HCT116 (cell line): ENCODE data around the gene PGPEP1. TPM values are rescaled to one million over a fixed set of nuclear protein-coding genes. Genes with fewer than 3 reads are reported as not detected.

Experiments
- ATAC-seq: fragments of 200-7000 bp; cut with Tn5 transposase; 2 replicates; pipeline ENCODE4 v1.9.1; 2020; ENCODE audit warnings: mild to moderate bottlenecking, moderate library complexity
- BruUV-seq: library from RNA; stranded (reverse); fragments of 400-500 nt; replicated peaks from 2 replicates; lab custom pipeline; 2021; lab: Mats Ljungman, UMichigan
- CTCF ChIA-PET: fragments of 300-600 bp; sonication (Branson Sonifier 250); formaldehyde crosslinking; loops from one replicate; lab custom pipeline; 2021; ENCODE audit warnings: antibody characterized with exemption; lab: Charles Lee
- POLR2A ChIA-PET: fragments of 300-600, 350-600 bp; sonication (Branson Sonifier 250); formaldehyde crosslinking; loops from one replicate; lab custom pipeline; 2021; ENCODE audit warnings: antibody characterized with exemption; lab: Charles Lee
- RAD21 ChIA-PET, 2 experiments: fragments of 300-600 bp; sonication (Branson Sonifier 250); formaldehyde crosslinking; loops; one replicate each; lab custom pipeline; 2023; ENCODE audit warnings: low total read pairs in 2 of 2; ENCODE audit not compliant: uncharacterized antibody in 2 of 2, unreplicated experiment in 2 of 2, low non-redundant PET in 1 of 2; lab: Charles Lee
- DNase-seq: peaks from one replicate; pipeline ENCODE4 v3.0.0-alpha.2; 2010; ENCODE audit warnings: low read depth, low spot score
- H2AFZ ChIP-seq: fragments of 200-600 bp; shearing (Covaris generic), sonication (generic); 2 replicates; pipeline ENCODE4 v1.6.1; 2017; ENCODE audit warnings: low read depth, mixed run types, mixed read lengths, antibody characterized with exemption, low read length; ENCODE audit not compliant: poor library complexity, severe bottlenecking
- H3K27ac ChIP-seq: 2 replicates; pipeline ENCODE4 v1.5.1; 2012; ENCODE audit warnings: low read depth, low read length
- H3K27me3 ChIP-seq: fragments of 200-600 bp; sonication (generic); 2 replicates; pipeline ENCODE4 v1.6.1; 2016; ENCODE audit warnings: mixed run types, low read length, mixed read lengths; ENCODE audit not compliant: insufficient read depth
- H3K36me3 ChIP-seq, 2 experiments: fragments of 200-500 bp in 1 of 2; fragments of 200-600 bp in 1 of 2; sonication (Bioruptor generic) in 1 of 2; sonication (generic) in 1 of 2; 2 replicates each; pipeline versions ENCODE4 v1.5.1 to v1.6.1; 2014 to 2016; ENCODE audit warnings: low read length in 2 of 2, inconsistent platforms in 1 of 2, mixed read lengths in 1 of 2, mixed run types in 1 of 2; ENCODE audit not compliant: insufficient read depth in 2 of 2, control insufficient read depth in 1 of 2
- H3K4me1 ChIP-seq, 2 experiments: fragments of 200-600 bp in 1 of 2; sonication (generic) in 1 of 2; 2 replicates each; pipeline versions ENCODE4 v1.5.1 to v1.6.1; 2012 to 2017; ENCODE audit warnings: low read length in 2 of 2, inconsistent platforms in 1 of 2, mild to moderate bottlenecking in 1 of 2, mixed read lengths in 1 of 2, mixed run types in 1 of 2, moderate library complexity in 1 of 2; ENCODE audit not compliant: insufficient read depth in 2 of 2, control insufficient read depth in 1 of 2
- H3K4me2 ChIP-seq: fragments of 200-600 bp; sonication (generic); 2 replicates; pipeline ENCODE4 v1.6.1; 2017; ENCODE audit warnings: mixed run types, low read length, mixed read lengths
- H3K4me3 ChIP-seq, 2 experiments: fragments of 200-600 bp in 1 of 2; sonication (generic) in 1 of 2; replicated peaks in 1 of 2; 2 replicates each; pipeline ENCODE4 v1.5.1; 2011 to 2016; ENCODE audit warnings: low read length in 2 of 2, control low read depth in 1 of 2, low read depth in 1 of 2, mild to moderate bottlenecking in 1 of 2, mixed read lengths in 1 of 2, mixed run types in 1 of 2
- H3K79me2 ChIP-seq: fragments of 200-600 bp; sonication (generic); 2 replicates; pipeline ENCODE4 v1.6.1; 2017; ENCODE audit warnings: mild to moderate bottlenecking, mixed run types, low read length, moderate library complexity, mixed read lengths; ENCODE audit not compliant: insufficient read depth
- H3K9ac ChIP-seq: fragments of 200-600 bp; sonication (generic); 2 replicates; pipeline ENCODE4 v1.6.1; 2016; ENCODE audit warnings: low read length, mixed read lengths
- H3K9me2 ChIP-seq: fragments of 200-600 bp; sonication (generic), shearing (Covaris generic); 2 replicates; pipeline ENCODE4 v1.6.1; 2017; ENCODE audit warnings: mixed run types, mild to moderate bottlenecking, moderate library complexity; ENCODE audit not compliant: insufficient read depth
- H3K9me3 ChIP-seq, 2 experiments: fragments of 200-500 bp in 1 of 2; fragments of 200-600 bp in 1 of 2; sonication (Bioruptor generic) in 1 of 2; sonication (generic) in 1 of 2; 2 replicates each; pipeline ENCODE4 v1.6.1; 2014 to 2017; ENCODE audit warnings: low read length in 2 of 2, mixed read lengths in 2 of 2, inconsistent platforms in 1 of 2, low read depth in 1 of 2, mild to moderate bottlenecking in 1 of 2, mixed run types in 1 of 2, moderate library complexity in 1 of 2; ENCODE audit not compliant: control insufficient read depth in 1 of 2, insufficient read depth in 1 of 2
- H4K20me1 ChIP-seq: fragments of 200-600 bp; sonication (generic), shearing (Covaris generic); 2 replicates; pipeline ENCODE4 v1.6.1; 2017; ENCODE audit warnings: mixed run types, mild to moderate bottlenecking, moderate library complexity; ENCODE audit not compliant: insufficient read depth
- CEBPB ChIP-seq: IDR thresholded peaks from 2 replicates; pipeline ENCODE4 v1.6.1; 2012; ENCODE audit warnings: low read depth
- EGR1 ChIP-seq: IDR thresholded peaks from 2 replicates; pipeline ENCODE4 v1.6.1; 2012; ENCODE audit warnings: low read depth
- EZH2 ChIP-seq: fragments of 200-600 bp; sonication (generic); IDR thresholded peaks from 2 replicates; pipeline ENCODE4 v1.6.1; 2017; ENCODE audit warnings: antibody characterized with exemption, mixed run types
- EZH2phosphoT487 ChIP-seq: fragments of 200-600 bp; IDR thresholded peaks from 2 replicates; pipeline ENCODE4 v1.6.1; 2018; ENCODE audit warnings: antibody characterized with exemption, borderline replicate concordance
- FOSL1 ChIP-seq: IDR thresholded peaks from 2 replicates; pipeline ENCODE4 v1.6.1; 2012; ENCODE audit warnings: low read depth
- POLR2A ChIP-seq: IDR thresholded peaks from 2 replicates; pipeline ENCODE4 v1.7.0; 2011; ENCODE audit warnings: borderline replicate concordance; ENCODE audit not compliant: insufficient read depth, insufficient read length; ENCODE audit errors: extremely low read depth
- RAD21 ChIP-seq: IDR thresholded peaks from 2 replicates; pipeline ENCODE4 v1.6.1; 2012; ENCODE audit warnings: low read depth, mild to moderate bottlenecking
- SIN3A ChIP-seq: IDR thresholded peaks from 2 replicates; pipeline ENCODE4 v1.6.1; 2012; ENCODE audit warnings: low read depth
- SP1 ChIP-seq: IDR thresholded peaks from 2 replicates; pipeline ENCODE4 v1.6.1; 2012; ENCODE audit warnings: low read depth
- SRF ChIP-seq: IDR thresholded peaks from 2 replicates; pipeline ENCODE4 v1.6.1; 2012; ENCODE audit warnings: low read depth
- TCF7L2 ChIP-seq: IDR thresholded peaks from 2 replicates; pipeline ENCODE4 v1.7.0; 2011; ENCODE audit warnings: borderline replicate concordance, inconsistent platforms; ENCODE audit not compliant: insufficient read depth, insufficient read length; ENCODE audit errors: extremely low read depth
- YY1 ChIP-seq: IDR thresholded peaks from 2 replicates; pipeline ENCODE4 v1.6.1; 2011; ENCODE audit warnings: low read length, low read depth, moderate library complexity, mild to moderate bottlenecking; ENCODE audit not compliant: insufficient replicate concordance; ENCODE audit errors: extremely low read depth
- ZFX ChIP-seq: fragments of 450-650 bp; IDR thresholded peaks from 2 replicates; pipeline ENCODE4 v1.6.1; 2017
- ZNF274 ChIP-seq: fragments of 200-500 bp; sonication (Bioruptor generic); IDR thresholded peaks from 2 replicates; pipeline ENCODE4 v1.6.1; 2014; ENCODE audit warnings: mild to moderate bottlenecking, low read depth, low read length, inconsistent platforms
- intact Hi-C: fragments of 100-400 bp; cut with micrococcal nuclease; formaldehyde crosslinking; loops from 2 replicates; pipeline ENCODE4 v1.10.0; 2022
- total RNA-seq: library from RNA; stranded (reverse); gene quantifications from one replicate; pipeline ENCODE4 v1.2.1, GENCODE V29; 2021; ENCODE audit not compliant: unreplicated experiment
- TF ChIP-seq, protein P1 (sequence below): IDR thresholded peaks from 2 replicates; pipeline ENCODE4 v1.6.1; 2012
- TF ChIP-seq, protein P2 (sequence below): IDR thresholded peaks from 2 replicates; pipeline ENCODE4 v1.6.1; 2012

PGPEP1 gene
- total RNA-seq, 1 experiment from 2014 or later: 30.9 TPM

DNA sequence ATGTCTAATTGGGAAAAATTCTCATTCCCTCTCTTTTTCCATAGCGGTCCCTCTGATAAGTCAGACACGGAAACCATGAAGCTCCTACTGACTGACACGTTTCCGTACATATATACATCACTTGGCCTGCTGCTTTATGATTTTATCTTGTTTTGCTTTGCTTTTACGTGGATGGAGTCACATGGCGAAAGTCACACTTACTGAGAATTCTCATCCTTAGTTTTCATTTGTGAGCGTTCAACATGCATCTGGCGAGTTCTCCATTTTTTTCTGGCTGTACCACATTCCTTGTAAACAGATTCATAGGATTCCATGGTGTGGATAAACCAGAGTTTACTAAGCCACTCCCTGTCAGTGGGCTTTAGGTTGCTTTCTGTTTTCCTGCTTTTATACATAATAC, 21.2 kb downstream of the PGPEP1 start:
- Histone ChIP-seq H3K9ac (no peak overlapping the region), H3K9me3 (no peaks in the 10 kb centered on the region), H3K27ac (peak overlapping the region; percentile 16; the same call in 1 of the 2 replicates), H3K36me3 (peaks cover 0 to 8% of the 10 kb centered on the region in 2 experiments; a peak in 2 of 4 replicates), H4K20me1 (no peaks in the 10 kb centered on the region), H3K27me3 (no peaks in the 10 kb centered on the region), H3K9me2 (no peaks in the 10 kb centered on the region), H3K4me2 (no peak overlapping the region)
- ChIA-PET POLR2A (interaction anchor here (2.3 to 9.1 kb wide), 3 partner anchors 24 to 81 kb away, joined by 11 to 58 read pairs (median 17); partner anchors contain the start of genes GDF15 and JUND), CTCF (no interaction called here), RAD21 (no interaction called here)
- BruUV-seq: no TSS peak
- no peak for DNase-seq
- intact Hi-C loops: no loop called here
- no peak for TF ChIP-seq EGR1
- TF ChIP-seq, all 23 proteins: peak for 0
- Histone ChIP-seq H2AFZ (no peak overlapping the region), H3K4me3 (no peak overlapping the region), H3K79me2 (no peaks in the 10 kb centered on the region), H3K4me1 (peaks cover 49 to 54% of the 10 kb centered on the region in 2 experiments)
- no peak for ATAC-seq

DNA sequence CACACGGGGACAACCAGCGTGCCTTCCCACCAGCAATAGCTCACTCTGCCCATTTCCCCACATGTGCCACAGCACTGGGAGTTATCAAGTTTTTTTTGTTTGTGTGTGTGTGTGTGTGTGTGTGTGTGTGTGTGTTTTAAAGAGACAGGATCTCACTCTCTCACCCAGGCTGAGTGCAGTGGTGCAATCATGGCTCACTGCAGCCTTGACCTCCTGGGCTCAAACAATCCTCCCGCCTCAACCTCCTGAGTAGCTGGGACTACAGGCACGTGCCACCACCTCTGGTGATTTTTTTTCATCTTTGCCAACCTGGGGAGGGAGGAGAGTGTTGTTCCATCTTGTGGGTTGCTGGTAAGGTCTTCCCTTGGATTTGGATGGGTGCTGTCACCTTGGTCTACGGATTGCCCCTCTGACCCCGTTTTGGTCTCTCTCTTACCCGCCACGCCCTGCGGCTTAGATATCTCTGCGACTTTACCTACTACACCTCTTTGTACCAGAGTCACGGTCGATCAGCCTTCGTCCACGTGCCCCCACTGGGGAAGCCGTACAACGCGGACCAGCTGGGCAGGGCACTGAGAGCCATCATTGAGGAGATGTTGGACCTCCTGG, 22.6 kb downstream of the PGPEP1 start:
- intact Hi-C loops: no loop called here
- peak overlapping the region; percentile 2; the same call in 1 of the 2 replicates for H3K4me2 ChIP-seq
- no peak for TF ChIP-seq SP1
- TF ChIP-seq TCF7L2: no peak
- TF ChIP-seq CEBPB: no peak
- no peak for TF ChIP-seq ZNF274
- no peak for TF ChIP-seq SRF
- TF ChIP-seq ZFX: no peak
- TF ChIP-seq, protein P1, sequence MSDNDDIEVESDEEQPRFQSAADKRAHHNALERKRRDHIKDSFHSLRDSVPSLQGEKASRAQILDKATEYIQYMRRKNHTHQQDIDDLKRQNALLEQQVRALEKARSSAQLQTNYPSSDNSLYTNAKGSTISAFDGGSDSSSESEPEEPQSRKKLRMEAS: no peak
- no peak for TF ChIP-seq FOSL1
- TF ChIP-seq YY1: no peak
- no peak for TF ChIP-seq RAD21
- TF ChIP-seq POLR2A: no peak
- TF ChIP-seq EZH2phosphoT487: no peak
- TF ChIP-seq EZH2: no peak
- TF ChIP-seq, protein P2, sequence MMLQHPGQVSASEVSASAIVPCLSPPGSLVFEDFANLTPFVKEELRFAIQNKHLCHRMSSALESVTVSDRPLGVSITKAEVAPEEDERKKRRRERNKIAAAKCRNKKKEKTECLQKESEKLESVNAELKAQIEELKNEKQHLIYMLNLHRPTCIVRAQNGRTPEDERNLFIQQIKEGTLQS: no peak
- TF ChIP-seq SIN3A: no peak
- TF ChIP-seq, all 23 proteins: peak for 0
- ATAC-seq: no peak
- Histone ChIP-seq H3K27me3 (no peaks in the 10 kb centered on the region), H4K20me1 (no peaks in the 10 kb centered on the region), H3K36me3 (no peaks in the 10 kb centered on the region), H3K4me1 (peaks cover 51 to 59% of the 10 kb centered on the region in 2 experiments), H3K4me3 (no peak overlapping the region), H3K9ac (no peak overlapping the region), H3K79me2 (no peaks in the 10 kb centered on the region), H3K9me2 (no peaks in the 10 kb centered on the region), H3K9me3 (no peaks in the 10 kb centered on the region), H2AFZ (no peak overlapping the region), H3K27ac (peak overlapping the region; percentile 99)
- no peak for DNase-seq
- no TSS peak for BruUV-seq
- ChIA-PET RAD21 (interaction anchor here in 1 of 2 experiments (0.7 kb wide), 1 partner anchor 702 kb away, joined by 3 read pairs; no protein-coding TSS in a partner anchor), CTCF (interaction anchor here (1.1 kb wide), 1 partner anchor 35 kb away, joined by 3 read pairs; no protein-coding TSS in a partner anchor), POLR2A (interaction anchor here (0.9 to 9.1 kb wide), 3 partner anchors 23 to 82 kb away, joined by 3 to 58 read pairs (median 4); partner anchors contain the start of gene GDF15)
